Panc1 (cell line): Measurements from ENCODE around the gene PDS5B. TPM values are rescaled to one million over a fixed set of nuclear protein-coding genes. Genes with fewer than 3 reads are reported as not detected.

Source experiments
- ATAC-seq: fragments of 200-7000 bp; cut with Tn5 transposase; 2 replicates; pipeline ENCODE4 v1.9.1; 2020; ENCODE audit warnings: mild to moderate bottlenecking, moderate library complexity
- BruUV-seq: library from RNA; stranded (reverse); fragments of 400-500 nt; replicated peaks from 2 replicates; lab custom pipeline; 2021; lab: Mats Ljungman, UMichigan
- CTCF ChIA-PET: fragments of 300-600 bp; sonication (Branson Sonifier 250); formaldehyde crosslinking; loops from one replicate; lab custom pipeline; 2022; ENCODE audit warnings: antibody characterized with exemption; lab: Charles Lee
- POLR2A ChIA-PET: fragments of 300-600 bp; sonication (Branson Sonifier 250); formaldehyde crosslinking; loops from one replicate; lab custom pipeline; 2022; ENCODE audit warnings: antibody characterized with exemption; lab: Charles Lee
- DNase-seq: peaks from one replicate; pipeline ENCODE4 v3.0.0-alpha.2; 2010; ENCODE audit warnings: low read depth, low spot score
- H3K27ac ChIP-seq: 2 replicates; pipeline ENCODE4 v1.5.1; 2011; ENCODE audit warnings: mild to moderate bottlenecking, low read length, inconsistent platforms
- H3K27me3 ChIP-seq: fragments of 200-500 bp; sonication (Bioruptor generic); 2 replicates; pipeline ENCODE4 v1.6.0; 2014; ENCODE audit warnings: low read length, inconsistent platforms; ENCODE audit not compliant: control insufficient read depth, insufficient read depth
- H3K36me3 ChIP-seq: fragments of 200-500 bp; sonication (Bioruptor generic); 2 replicates; pipeline ENCODE4 v1.5.1; 2014; ENCODE audit warnings: inconsistent platforms, mild to moderate bottlenecking, low read length, moderate library complexity; ENCODE audit not compliant: control insufficient read depth, insufficient read depth
- H3K4me1 ChIP-seq: 2 replicates; pipeline ENCODE4 v1.5.1; 2011; ENCODE audit warnings: inconsistent platforms, mild to moderate bottlenecking, low read length, moderate library complexity; ENCODE audit not compliant: control insufficient read depth, insufficient read depth
- H3K4me3 ChIP-seq, 2 experiments: 2 replicates each; pipeline ENCODE4 v1.5.1; 2011 to 2012; ENCODE audit warnings: low read depth in 2 of 2, low read length in 2 of 2, mild to moderate bottlenecking in 2 of 2, inconsistent platforms in 1 of 2, moderate library complexity in 1 of 2
- H3K9me3 ChIP-seq: fragments of 200-500 bp; sonication (Bioruptor generic); 2 replicates; pipeline ENCODE4 v1.5.1; 2014; ENCODE audit warnings: low read depth, mild to moderate bottlenecking, inconsistent platforms, low read length, moderate library complexity; ENCODE audit not compliant: control insufficient read depth, insufficient read depth
- POLR2AphosphoS5 ChIP-seq: IDR thresholded peaks from 2 replicates; pipeline ENCODE4 v1.6.1; 2012; ENCODE audit warnings: mild to moderate bottlenecking, low read depth, low read length, moderate library complexity
- REST ChIP-seq, 2 experiments: IDR thresholded peaks; 2 replicates each; pipeline ENCODE4 v1.6.1; 2011 to 2012; ENCODE audit warnings: low read depth in 2 of 2, control low read depth in 1 of 2, low read length in 1 of 2, mild to moderate bottlenecking in 1 of 2, moderate library complexity in 1 of 2; ENCODE audit not compliant: insufficient read depth in 1 of 2
- SIN3A ChIP-seq: IDR thresholded peaks from 2 replicates; pipeline ENCODE4 v1.6.1; 2012; ENCODE audit warnings: low read depth, mild to moderate bottlenecking, low read length, moderate library complexity, borderline replicate concordance; ENCODE audit not compliant: insufficient read depth
- TCF7L2 ChIP-seq: IDR thresholded peaks from 2 replicates; pipeline ENCODE4 v1.6.1; 2011; ENCODE audit warnings: mild to moderate bottlenecking, low read depth, low read length, inconsistent platforms
- in situ Hi-C: cut with HindIII; loops from 2 replicates; pipeline ENCODE4 v1.10.0; 2016; ENCODE audit warnings: low sequenced_read_pairs, low pct_unique_long_range_greater_than_20kb
- intact Hi-C: fragments of 100-400 bp; cut with micrococcal nuclease; formaldehyde crosslinking; loops from one replicate; pipeline ENCODE4 v1.10.0; 2022; ENCODE audit not compliant: unreplicated experiment
- total RNA-seq: library from RNA; stranded (reverse); gene quantifications from one replicate; pipeline ENCODE4 v1.2.1, GENCODE V29; 2021; ENCODE audit not compliant: unreplicated experiment
- TF ChIP-seq, protein P1 (sequence below): fragments of 450-650 bp; IDR thresholded peaks from 2 replicates; pipeline ENCODE4 v1.5.1; 2017; ENCODE audit warnings: mild to moderate bottlenecking

The PDS5B gene
- total RNA-seq, 1 experiment from 2014 or later: 33.9 TPM

DNA sequence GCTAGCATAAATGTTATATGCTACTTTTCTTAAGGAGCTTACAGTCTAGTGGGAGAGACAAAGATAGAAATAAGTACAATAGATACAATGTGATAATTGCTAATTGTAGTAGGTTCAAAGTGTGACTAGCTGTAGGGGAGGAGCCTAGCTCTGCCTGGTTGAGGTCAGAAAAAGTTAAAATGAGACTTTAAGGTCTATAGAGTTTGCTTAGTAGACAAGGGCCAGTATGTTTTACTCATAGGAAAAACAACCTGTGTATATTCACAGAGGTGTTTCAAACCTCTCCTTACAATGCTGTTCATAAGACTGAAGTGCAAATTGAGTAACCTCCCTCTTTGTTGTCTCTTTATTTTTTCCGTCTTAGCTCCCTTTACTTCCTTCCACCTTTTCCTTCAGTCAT, 56.1 kb downstream of the PDS5B start:
- ChIA-PET CTCF (interaction anchor here (1.2 to 1.3 kb wide), 2 partner anchors 56 to 61 kb away, joined by 3 to 7 read pairs; partner anchors contain the start of gene PDS5B), POLR2A (interaction anchor here (0.5 kb wide), 1 partner anchor 13 kb away, joined by 4 read pairs; no protein-coding TSS in a partner anchor)
- Histone ChIP-seq H3K9me3 (no peaks in the 10 kb centered on the region), H3K36me3 (no peaks in the 10 kb centered on the region), H3K4me1 (peaks cover 13% of the 10 kb centered on the region), H3K27me3 (no peaks in the 10 kb centered on the region), H3K4me3 (no peak overlapping the region), H3K27ac (no peak overlapping the region)
- ATAC-seq: no peak
- no TSS peak for BruUV-seq
- DNase-seq: no peak
- intact Hi-C loops (no loop called here), in situ Hi-C loops (no loop called here)
- TF ChIP-seq SIN3A: no peak
- no peak for TF ChIP-seq REST (IDR thresholded peaks at IDR 0.05; ENCODE audit: insufficient read depth in 1 of 2, low read depth in 2 of 2, low read length in 1 of 2)
- TF ChIP-seq, protein P1, sequence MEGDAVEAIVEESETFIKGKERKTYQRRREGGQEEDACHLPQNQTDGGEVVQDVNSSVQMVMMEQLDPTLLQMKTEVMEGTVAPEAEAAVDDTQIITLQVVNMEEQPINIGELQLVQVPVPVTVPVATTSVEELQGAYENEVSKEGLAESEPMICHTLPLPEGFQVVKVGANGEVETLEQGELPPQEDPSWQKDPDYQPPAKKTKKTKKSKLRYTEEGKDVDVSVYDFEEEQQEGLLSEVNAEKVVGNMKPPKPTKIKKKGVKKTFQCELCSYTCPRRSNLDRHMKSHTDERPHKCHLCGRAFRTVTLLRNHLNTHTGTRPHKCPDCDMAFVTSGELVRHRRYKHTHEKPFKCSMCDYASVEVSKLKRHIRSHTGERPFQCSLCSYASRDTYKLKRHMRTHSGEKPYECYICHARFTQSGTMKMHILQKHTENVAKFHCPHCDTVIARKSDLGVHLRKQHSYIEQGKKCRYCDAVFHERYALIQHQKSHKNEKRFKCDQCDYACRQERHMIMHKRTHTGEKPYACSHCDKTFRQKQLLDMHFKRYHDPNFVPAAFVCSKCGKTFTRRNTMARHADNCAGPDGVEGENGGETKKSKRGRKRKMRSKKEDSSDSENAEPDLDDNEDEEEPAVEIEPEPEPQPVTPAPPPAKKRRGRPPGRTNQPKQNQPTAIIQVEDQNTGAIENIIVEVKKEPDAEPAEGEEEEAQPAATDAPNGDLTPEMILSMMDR: no peak
- no peak for TF ChIP-seq POLR2AphosphoS5
- no peak for TF ChIP-seq TCF7L2

DNA sequence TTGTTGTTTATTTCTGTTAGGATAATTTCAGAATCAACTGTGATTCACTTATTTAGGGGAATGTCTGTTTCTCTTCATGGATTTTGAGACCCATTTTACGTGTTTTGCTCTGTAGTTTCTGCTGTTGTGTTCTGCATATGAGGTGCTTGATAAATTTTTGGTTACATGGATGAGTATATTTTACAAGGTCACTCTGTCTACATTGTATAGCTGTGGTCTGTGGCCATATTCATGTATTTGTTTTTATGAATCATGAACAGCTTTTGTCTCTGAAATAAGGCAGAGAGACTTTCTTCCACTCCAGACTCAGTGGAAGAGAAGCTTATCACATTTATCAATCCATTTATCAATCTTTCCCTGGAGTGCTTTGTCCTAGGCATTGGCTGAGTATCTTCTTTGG, 56.6 kb downstream of the PDS5B start:
- TF ChIP-seq, protein P1: no peak
- TF ChIP-seq TCF7L2 (no peak), REST (IDR thresholded peaks at IDR 0.05; ENCODE audit: insufficient read depth in 1 of 2, low read depth in 2 of 2, low read length in 1 of 2) (no peak), SIN3A (no peak), POLR2AphosphoS5 (no peak)
- no peak for DNase-seq
- Histone ChIP-seq H3K9me3 (no peaks in the 10 kb centered on the region), H3K4me1 (peaks cover 13% of the 10 kb centered on the region), H3K4me3 (no peak overlapping the region), H3K27me3 (no peaks in the 10 kb centered on the region), H3K36me3 (no peaks in the 10 kb centered on the region), H3K27ac (no peak overlapping the region)
- intact Hi-C loops: no loop called here
- ChIA-PET POLR2A (no interaction called here), CTCF (interaction anchor here (1.3 kb wide), 1 partner anchor 57 kb away, joined by 7 read pairs; the partner anchor contains the start of gene PDS5B)
- in situ Hi-C loops: no loop called here
- no peak for ATAC-seq
- BruUV-seq: no TSS peak
